ENCODE data around the gene SLC4A11.

DNA sequence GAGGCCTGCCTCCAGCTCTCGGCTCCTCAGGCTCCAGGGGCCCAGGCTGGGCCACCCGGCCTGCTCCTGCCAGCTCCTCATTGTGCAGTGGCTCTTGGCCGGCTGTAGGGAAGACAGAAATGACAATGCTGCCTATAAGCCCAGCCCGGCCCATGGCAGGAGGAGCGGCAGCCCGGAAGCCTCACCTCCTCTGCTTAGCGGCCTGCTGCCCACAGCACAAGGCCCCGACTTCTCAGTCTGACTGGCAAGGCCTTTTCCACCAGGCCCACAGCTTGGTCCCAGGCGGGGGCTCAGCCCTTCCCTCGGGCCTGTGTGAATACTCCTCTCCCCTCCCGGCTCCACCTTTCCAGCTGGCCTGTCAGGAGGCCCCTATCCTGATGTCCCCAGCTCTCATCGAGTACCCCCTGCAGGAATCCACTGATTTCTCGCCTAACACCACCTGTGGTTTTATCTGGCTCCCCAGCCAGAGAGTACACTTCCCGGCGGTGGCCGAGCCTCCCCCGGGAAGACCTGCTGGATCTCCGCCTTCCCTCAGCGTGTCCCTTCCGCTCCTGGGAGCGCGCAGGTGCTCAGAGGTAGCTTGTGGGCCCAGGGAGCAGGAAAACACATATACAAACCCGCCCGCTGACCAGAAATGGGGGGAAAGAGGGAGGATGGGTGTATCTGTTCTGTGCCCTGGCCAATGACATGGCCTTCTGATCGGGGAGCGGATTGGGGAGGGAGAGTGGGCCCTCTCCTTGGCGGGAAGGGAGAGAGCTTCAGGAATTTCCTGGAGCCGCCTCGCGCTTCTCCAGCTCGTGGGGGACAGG lies 35.5 kb downstream of the SLC4A11 start:
- TF ChIP-seq CTCF (IDR thresholded peaks at IDR 0.05) (no peak), POLR2A (IDR thresholded peaks at IDR 0.05) (no peak)
